ENCODE data around the gene RNF17. TPM values are rescaled to one million over a fixed set of nuclear protein-coding genes. Genes with fewer than 3 reads are reported as not detected.

RNF17 gene
- total and polyA plus RNA-seq, 4 donors, result 0.08 to 0.14 TPM; not detected in 2

DNA sequence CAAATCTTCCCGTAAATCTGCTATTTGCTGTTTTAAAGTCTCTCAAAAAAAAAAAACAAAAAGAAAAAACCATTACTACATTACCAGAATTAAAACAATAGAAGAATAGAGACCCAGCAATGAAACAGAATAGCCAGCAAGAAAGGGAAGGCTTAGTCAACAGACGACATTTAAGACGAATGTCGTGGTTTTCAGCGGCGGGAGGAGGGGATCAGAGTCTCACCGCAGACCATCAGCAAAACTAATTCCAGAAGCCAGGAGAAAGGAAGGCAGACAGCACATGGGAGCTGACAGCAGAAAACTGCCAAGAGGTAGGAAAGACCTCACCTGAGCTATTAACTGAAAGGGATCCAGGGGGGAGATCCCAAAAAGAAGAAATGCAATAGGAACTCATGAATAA lies 128.9 kb downstream of the RNF17 start:
- no peaks in the 10 kb centered on the region for H3K9me3 ChIP-seq (ENCODE audit: control insufficient read depth in 4 of 4, low read length in 3 of 4)
- H3K27me3 ChIP-seq (ENCODE audit: control insufficient read depth in 4 of 4, insufficient read depth in 4 of 4, low read length in 3 of 4), result no peaks in the 10 kb centered on the region
- WGBS, result 95% methylated on average over 7 of the region's 7 CpGs
- TF ChIP-seq EGR1 (IDR thresholded peaks at IDR 0.05; ENCODE audit: low read depth in 2 of 2) (no peak), FOXA2 (IDR thresholded peaks at IDR 0.05) (no peak), YY1 (IDR thresholded peaks at IDR 0.05) (no peak), NR2F2 (IDR thresholded peaks at IDR 0.05) (no peak)
- TF ChIP-seq, protein P1, sequence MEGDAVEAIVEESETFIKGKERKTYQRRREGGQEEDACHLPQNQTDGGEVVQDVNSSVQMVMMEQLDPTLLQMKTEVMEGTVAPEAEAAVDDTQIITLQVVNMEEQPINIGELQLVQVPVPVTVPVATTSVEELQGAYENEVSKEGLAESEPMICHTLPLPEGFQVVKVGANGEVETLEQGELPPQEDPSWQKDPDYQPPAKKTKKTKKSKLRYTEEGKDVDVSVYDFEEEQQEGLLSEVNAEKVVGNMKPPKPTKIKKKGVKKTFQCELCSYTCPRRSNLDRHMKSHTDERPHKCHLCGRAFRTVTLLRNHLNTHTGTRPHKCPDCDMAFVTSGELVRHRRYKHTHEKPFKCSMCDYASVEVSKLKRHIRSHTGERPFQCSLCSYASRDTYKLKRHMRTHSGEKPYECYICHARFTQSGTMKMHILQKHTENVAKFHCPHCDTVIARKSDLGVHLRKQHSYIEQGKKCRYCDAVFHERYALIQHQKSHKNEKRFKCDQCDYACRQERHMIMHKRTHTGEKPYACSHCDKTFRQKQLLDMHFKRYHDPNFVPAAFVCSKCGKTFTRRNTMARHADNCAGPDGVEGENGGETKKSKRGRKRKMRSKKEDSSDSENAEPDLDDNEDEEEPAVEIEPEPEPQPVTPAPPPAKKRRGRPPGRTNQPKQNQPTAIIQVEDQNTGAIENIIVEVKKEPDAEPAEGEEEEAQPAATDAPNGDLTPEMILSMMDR (IDR thresholded peaks at IDR 0.05; ENCODE audit: low read depth, low read length, missing input control), result no peak
- no peak overlapping the region for H3K27ac ChIP-seq (ENCODE audit: low read depth in 1 of 2, low read length in 2 of 2)
- no peak for DNase-seq (ENCODE audit: low spot score)
- no peak overlapping the region for H3K9ac ChIP-seq (ENCODE audit: low read depth in 1 of 2, low read length in 2 of 2)
- peaks cover 0 to 3% (median 1%) of the 10 kb centered on the region in 4 donors for H3K36me3 ChIP-seq (ENCODE audit: control insufficient read depth in 4 of 4, insufficient read depth in 3 of 4, low read depth in 1 of 4, low read length in 3 of 4)
- H3K4me3 ChIP-seq (ENCODE audit: low read depth in 1 of 3, low read length in 3 of 3), result no peak overlapping the region
- no peaks in the 10 kb centered on the region for H3K4me1 ChIP-seq (ENCODE audit: control insufficient read depth in 4 of 4, insufficient read depth in 4 of 4, low read length in 3 of 4)

DNA sequence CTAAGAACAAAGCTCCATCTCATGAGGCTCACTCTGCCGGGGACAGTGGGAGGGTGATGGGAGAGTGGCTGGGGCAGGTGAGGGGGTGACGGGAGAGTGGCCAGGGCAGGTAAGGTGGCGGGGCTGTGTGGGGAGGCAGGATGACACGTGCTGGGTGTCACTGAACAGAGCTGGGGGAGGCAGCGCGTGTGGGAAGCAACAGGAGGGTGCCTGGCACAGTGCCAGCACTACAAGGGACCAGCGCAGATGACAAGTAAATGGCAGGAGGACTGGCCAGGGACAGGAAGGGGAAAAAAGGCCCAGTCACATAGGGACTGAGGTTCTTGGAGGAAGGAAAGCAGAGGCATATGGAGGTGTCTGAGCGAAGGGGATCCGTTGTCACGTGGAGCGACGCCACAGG lies 129.9 kb downstream of the RNF17 start:
- Histone ChIP-seq H3K4me1 (ENCODE audit: control insufficient read depth in 4 of 4, insufficient read depth in 4 of 4, low read length in 3 of 4) (no peaks in the 10 kb centered on the region), H3K9ac (ENCODE audit: low read depth in 1 of 2, low read length in 2 of 2) (no peak overlapping the region), H3K27ac (ENCODE audit: low read depth in 1 of 2, low read length in 2 of 2) (no peak overlapping the region), H3K36me3 (ENCODE audit: control insufficient read depth in 4 of 4, insufficient read depth in 3 of 4, low read depth in 1 of 4, low read length in 3 of 4) (peaks cover 0 to 3% (median 1%) of the 10 kb centered on the region in 4 donors), H3K4me3 (ENCODE audit: low read depth in 1 of 3, low read length in 3 of 3) (no peak overlapping the region), H3K27me3 (ENCODE audit: control insufficient read depth in 4 of 4, insufficient read depth in 4 of 4, low read length in 3 of 4) (no peaks in the 10 kb centered on the region), H3K9me3 (ENCODE audit: control insufficient read depth in 4 of 4, low read length in 3 of 4) (no peaks in the 10 kb centered on the region)
- DNase-seq (ENCODE audit: low spot score), result no peak
- TF ChIP-seq, protein P2, sequence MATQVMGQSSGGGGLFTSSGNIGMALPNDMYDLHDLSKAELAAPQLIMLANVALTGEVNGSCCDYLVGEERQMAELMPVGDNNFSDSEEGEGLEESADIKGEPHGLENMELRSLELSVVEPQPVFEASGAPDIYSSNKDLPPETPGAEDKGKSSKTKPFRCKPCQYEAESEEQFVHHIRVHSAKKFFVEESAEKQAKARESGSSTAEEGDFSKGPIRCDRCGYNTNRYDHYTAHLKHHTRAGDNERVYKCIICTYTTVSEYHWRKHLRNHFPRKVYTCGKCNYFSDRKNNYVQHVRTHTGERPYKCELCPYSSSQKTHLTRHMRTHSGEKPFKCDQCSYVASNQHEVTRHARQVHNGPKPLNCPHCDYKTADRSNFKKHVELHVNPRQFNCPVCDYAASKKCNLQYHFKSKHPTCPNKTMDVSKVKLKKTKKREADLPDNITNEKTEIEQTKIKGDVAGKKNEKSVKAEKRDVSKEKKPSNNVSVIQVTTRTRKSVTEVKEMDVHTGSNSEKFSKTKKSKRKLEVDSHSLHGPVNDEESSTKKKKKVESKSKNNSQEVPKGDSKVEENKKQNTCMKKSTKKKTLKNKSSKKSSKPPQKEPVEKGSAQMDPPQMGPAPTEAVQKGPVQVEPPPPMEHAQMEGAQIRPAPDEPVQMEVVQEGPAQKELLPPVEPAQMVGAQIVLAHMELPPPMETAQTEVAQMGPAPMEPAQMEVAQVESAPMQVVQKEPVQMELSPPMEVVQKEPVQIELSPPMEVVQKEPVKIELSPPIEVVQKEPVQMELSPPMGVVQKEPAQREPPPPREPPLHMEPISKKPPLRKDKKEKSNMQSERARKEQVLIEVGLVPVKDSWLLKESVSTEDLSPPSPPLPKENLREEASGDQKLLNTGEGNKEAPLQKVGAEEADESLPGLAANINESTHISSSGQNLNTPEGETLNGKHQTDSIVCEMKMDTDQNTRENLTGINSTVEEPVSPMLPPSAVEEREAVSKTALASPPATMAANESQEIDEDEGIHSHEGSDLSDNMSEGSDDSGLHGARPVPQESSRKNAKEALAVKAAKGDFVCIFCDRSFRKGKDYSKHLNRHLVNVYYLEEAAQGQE (IDR thresholded peaks at IDR 0.05), result no peak
- WGBS, result 97% methylated on average over 12 of the region's 12 CpGs

DNA sequence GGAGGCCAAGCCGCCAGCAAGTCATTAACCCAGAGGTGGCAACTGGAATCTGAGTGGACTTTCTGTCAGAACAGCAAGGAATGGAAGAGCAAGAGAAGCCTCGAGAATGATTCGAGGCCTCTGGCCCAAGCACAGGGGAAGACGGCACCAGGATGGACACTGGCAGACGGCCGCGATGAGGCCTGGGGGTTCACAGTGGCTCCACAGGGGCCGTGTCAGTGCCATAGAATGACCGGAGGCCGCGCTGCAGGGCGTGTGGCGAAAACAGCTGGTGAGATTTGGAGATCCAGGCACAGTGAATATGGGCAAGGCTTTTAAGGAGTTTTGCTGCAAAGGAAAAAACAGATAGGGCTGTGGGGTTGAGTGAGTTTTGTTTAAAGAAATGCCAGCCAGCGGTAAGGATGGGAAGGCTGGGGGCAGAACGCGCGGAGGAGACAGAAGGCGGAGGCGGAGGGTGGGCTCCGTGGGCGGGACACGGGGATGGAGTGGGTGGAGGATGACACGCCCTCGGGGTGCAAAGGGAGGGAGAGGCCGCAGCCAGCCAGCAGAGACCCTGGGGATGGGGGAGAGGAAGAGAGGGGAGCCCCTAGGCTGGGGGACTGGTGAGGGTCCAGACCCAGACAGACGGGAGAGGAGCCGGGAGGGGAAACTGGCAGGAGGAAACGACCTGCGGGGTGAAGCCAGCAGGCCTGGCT lies 130.5 kb downstream of the RNF17 start:
- peaks cover 0 to 5% (median 1%) of the 10 kb centered on the region in 4 donors for H3K36me3 ChIP-seq (ENCODE audit: control insufficient read depth in 4 of 4, insufficient read depth in 3 of 4, low read depth in 1 of 4, low read length in 3 of 4)
- no peak for TF ChIP-seq RXRA (IDR thresholded peaks at IDR 0.05)
- no peak overlapping the region for H3K9ac ChIP-seq (ENCODE audit: low read depth in 1 of 2, low read length in 2 of 2)
- H3K4me1 ChIP-seq (ENCODE audit: control insufficient read depth in 4 of 4, insufficient read depth in 4 of 4, low read length in 3 of 4), result no peaks in the 10 kb centered on the region
- H3K27me3 ChIP-seq (ENCODE audit: control insufficient read depth in 4 of 4, insufficient read depth in 4 of 4, low read length in 3 of 4), result no peaks in the 10 kb centered on the region
- no peak for DNase-seq (ENCODE audit: low spot score)
- H3K4me3 ChIP-seq (ENCODE audit: low read depth in 1 of 3, low read length in 3 of 3), result no peak overlapping the region
- no peak overlapping the region for H3K27ac ChIP-seq (ENCODE audit: low read depth in 1 of 2, low read length in 2 of 2)
- 97% methylated on average over 29 of the region's 29 CpGs for WGBS
- H3K9me3 ChIP-seq (ENCODE audit: control insufficient read depth in 4 of 4, low read length in 3 of 4), result no peaks in the 10 kb centered on the region

- Histone ChIP-seq H3K27ac (ENCODE audit: low read depth in 1 of 2, low read length in 2 of 2) (no peak overlapping the region), H3K4me3 (ENCODE audit: low read depth in 1 of 3, low read length in 3 of 3) (no peak overlapping the region), H3K9me3 (ENCODE audit: control insufficient read depth in 4 of 4, low read length in 3 of 4) (no peaks in the 10 kb centered on the region), H3K27me3 (ENCODE audit: control insufficient read depth in 4 of 4, insufficient read depth in 4 of 4, low read length in 3 of 4) (no peaks in the 10 kb centered on the region), H3K9ac (ENCODE audit: low read depth in 1 of 2, low read length in 2 of 2) (no peak overlapping the region), H3K36me3 (ENCODE audit: control insufficient read depth in 4 of 4, insufficient read depth in 3 of 4, low read depth in 1 of 4, low read length in 3 of 4) (peaks cover 0 to 5% (median 1%) of the 10 kb centered on the region in 4 donors), H3K4me1 (ENCODE audit: control insufficient read depth in 4 of 4, insufficient read depth in 4 of 4, low read length in 3 of 4) (no peaks in the 10 kb centered on the region)
- WGBS, result 96% methylated on average over 28 of the region's 28 CpGs
- no peak for DNase-seq (ENCODE audit: low spot score)
- TF ChIP-seq, protein P1 (IDR thresholded peaks at IDR 0.05; ENCODE audit: low read depth, low read length, missing input control), result no peak
These were observed 131.0 kb downstream of the RNF17 start for GRCh38 chr13:24894972-24895300.
